Measurements from ENCODE around the gene SPOUT1. TPM values are rescaled to one million over a fixed set of nuclear protein-coding genes. Genes with fewer than 3 reads are reported as not detected.

Gene SPOUT1
- polyA plus RNA-seq, 3 donors: 25.7 to 29.9 (median 29.3) TPM

DNA sequence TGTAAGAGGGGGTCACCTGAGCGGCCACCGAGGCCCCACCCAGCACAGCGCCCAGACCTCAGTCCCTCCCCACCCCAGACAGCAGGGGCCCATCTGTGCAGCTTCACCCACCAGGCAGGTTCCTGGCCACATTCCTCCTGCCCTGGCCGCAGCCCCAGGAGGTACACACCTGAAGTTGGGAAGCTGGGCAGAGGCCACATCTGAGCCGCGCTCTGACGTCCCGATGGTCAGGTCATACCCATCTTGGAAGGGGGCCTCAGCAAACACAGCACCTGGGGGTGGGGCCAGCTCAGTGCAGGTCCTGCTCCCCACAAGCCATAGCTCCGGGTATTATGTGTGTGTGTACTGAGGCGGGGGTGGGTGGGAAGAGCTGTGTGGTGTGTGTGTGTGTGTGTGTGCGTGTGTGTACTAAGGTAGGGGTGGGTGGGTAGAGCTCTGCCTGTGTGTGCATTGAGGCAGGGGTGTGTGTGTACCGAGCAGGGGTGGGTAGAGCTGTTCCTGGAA is 5.6 kb downstream of the SPOUT1 start:
- H3K36me3 ChIP-seq (replicated peaks in 1 of 2; ENCODE audit: control insufficient read depth in 1 of 2, insufficient read depth in 2 of 2, low read length in 2 of 2): peaks cover 60 to 67% of the 10 kb centered on the region in 2 donors
- H3K9me3 ChIP-seq (replicated peaks in 1 of 2; ENCODE audit: control insufficient read depth in 1 of 2, insufficient read depth in 1 of 2, low read length in 2 of 2): no peaks in the 10 kb centered on the region
- Mint-ChIP-seq H3K36me3 (peaks cover 47 to 70% of the 10 kb centered on the region in 2 donors), H3K4me1 (peaks cover 21% of the 10 kb centered on the region), H3K4me3 (no peak overlapping the region), H3K27me3 (ENCODE audit: low read depth in 3 of 3) (peaks cover 3 to 4% (median 4%) of the 10 kb centered on the region in 3 donors), H3K27ac (peak overlapping the region in 1 of 7 donors; percentile 73), H3K9me3 (no peaks in the 10 kb centered on the region)
- H3K27me3 ChIP-seq (ENCODE audit: control insufficient read depth in 2 of 2, insufficient read depth in 2 of 2, low read length in 2 of 2): no peaks in the 10 kb centered on the region
- no peak overlapping the region for H3K4me2 ChIP-seq (replicated peaks; ENCODE audit: extremely low read depth, low read length, poor library complexity, severe bottlenecking)
- peaks cover 18 to 21% of the 10 kb centered on the region in 2 donors for H3K4me1 ChIP-seq (ENCODE audit: control insufficient read depth in 1 of 2, insufficient read depth in 2 of 2, low read length in 2 of 2)
- WGBS (ENCODE audit: insufficient coverage): 99% methylated on average over 9 of the region's 12 CpGs
- H3K79me2 ChIP-seq (ENCODE audit: insufficient read depth, low read length): peaks cover 7% of the 10 kb centered on the region
- H3K4me3 ChIP-seq (replicated peaks in 1 of 3; ENCODE audit: low read depth in 2 of 3, low read length in 3 of 3): no peak overlapping the region
- H4K20me1 ChIP-seq (ENCODE audit: insufficient read depth, low read length): peaks cover 10% of the 10 kb centered on the region
- TF ChIP-seq, protein P1, sequence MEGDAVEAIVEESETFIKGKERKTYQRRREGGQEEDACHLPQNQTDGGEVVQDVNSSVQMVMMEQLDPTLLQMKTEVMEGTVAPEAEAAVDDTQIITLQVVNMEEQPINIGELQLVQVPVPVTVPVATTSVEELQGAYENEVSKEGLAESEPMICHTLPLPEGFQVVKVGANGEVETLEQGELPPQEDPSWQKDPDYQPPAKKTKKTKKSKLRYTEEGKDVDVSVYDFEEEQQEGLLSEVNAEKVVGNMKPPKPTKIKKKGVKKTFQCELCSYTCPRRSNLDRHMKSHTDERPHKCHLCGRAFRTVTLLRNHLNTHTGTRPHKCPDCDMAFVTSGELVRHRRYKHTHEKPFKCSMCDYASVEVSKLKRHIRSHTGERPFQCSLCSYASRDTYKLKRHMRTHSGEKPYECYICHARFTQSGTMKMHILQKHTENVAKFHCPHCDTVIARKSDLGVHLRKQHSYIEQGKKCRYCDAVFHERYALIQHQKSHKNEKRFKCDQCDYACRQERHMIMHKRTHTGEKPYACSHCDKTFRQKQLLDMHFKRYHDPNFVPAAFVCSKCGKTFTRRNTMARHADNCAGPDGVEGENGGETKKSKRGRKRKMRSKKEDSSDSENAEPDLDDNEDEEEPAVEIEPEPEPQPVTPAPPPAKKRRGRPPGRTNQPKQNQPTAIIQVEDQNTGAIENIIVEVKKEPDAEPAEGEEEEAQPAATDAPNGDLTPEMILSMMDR (IDR thresholded peaks at IDR 0.05): no peak
- no peak overlapping the region for H3K9ac ChIP-seq (ENCODE audit: insufficient read depth, low read length, poor library complexity, severe bottlenecking)
- DNase-seq: no peak
- H3K27ac ChIP-seq (ENCODE audit: low read depth in 1 of 2, low read length in 2 of 2): no peak overlapping the region
- no peak overlapping the region for H2AFZ ChIP-seq (ENCODE audit: insufficient read depth, low read depth, low read length, poor library complexity, severe bottlenecking)
- intact Hi-C loops (cut with micrococcal nuclease): no loop called here

GRCh38 chr9:128823362-128823902 is 6.2 kb downstream of the SPOUT1 start:
- Histone ChIP-seq H3K36me3 (replicated peaks in 1 of 2; ENCODE audit: control insufficient read depth in 1 of 2, insufficient read depth in 2 of 2, low read length in 2 of 2) (peaks cover 60 to 67% of the 10 kb centered on the region in 2 donors), H3K4me2 (replicated peaks; ENCODE audit: extremely low read depth, low read length, poor library complexity, severe bottlenecking) (no peak overlapping the region), H3K79me2 (ENCODE audit: insufficient read depth, low read length) (peaks cover 1% of the 10 kb centered on the region), H3K4me3 (replicated peaks in 1 of 3; ENCODE audit: low read depth in 2 of 3, low read length in 3 of 3) (no peak overlapping the region), H2AFZ (ENCODE audit: insufficient read depth, low read depth, low read length, poor library complexity, severe bottlenecking) (no peak overlapping the region), H3K27ac (ENCODE audit: low read depth in 1 of 2, low read length in 2 of 2) (no peak overlapping the region), H3K4me1 (ENCODE audit: control insufficient read depth in 1 of 2, insufficient read depth in 2 of 2, low read length in 2 of 2) (peaks cover 12 to 18% of the 10 kb centered on the region in 2 donors), H3K9me3 (replicated peaks in 1 of 2; ENCODE audit: control insufficient read depth in 1 of 2, insufficient read depth in 1 of 2, low read length in 2 of 2) (no peaks in the 10 kb centered on the region), H3K9ac (ENCODE audit: insufficient read depth, low read length, poor library complexity, severe bottlenecking) (no peak overlapping the region), H3K27me3 (ENCODE audit: control insufficient read depth in 2 of 2, insufficient read depth in 2 of 2, low read length in 2 of 2) (no peaks in the 10 kb centered on the region), H4K20me1 (ENCODE audit: insufficient read depth, low read length) (peaks cover 10% of the 10 kb centered on the region)
- intact Hi-C loops (cut with micrococcal nuclease): no loop called here
- Mint-ChIP-seq H3K27me3 (ENCODE audit: low read depth in 3 of 3) (peaks cover 3 to 4% (median 4%) of the 10 kb centered on the region in 3 donors), H3K9me3 (no peaks in the 10 kb centered on the region), H3K4me1 (peaks cover 15% of the 10 kb centered on the region), H3K4me3 (no peak overlapping the region), H3K36me3 (peaks cover 47 to 70% of the 10 kb centered on the region in 2 donors), H3K27ac (peak overlapping the region in 1 of 7 donors; percentile 46)
- WGBS (ENCODE audit: insufficient coverage): 95% methylated on average over 19 of the region's 19 CpGs
- TF ChIP-seq, protein P1 (IDR thresholded peaks at IDR 0.05): no peak
- DNase-seq: no peak

Measured in CD14-positive monocyte (primary cell).